DOHH2 (cell line): Measurements from ENCODE around the gene BICC1.

ENCODE experiments used
- H3F3A ChIP-seq: fragments of 200-600 bp; sonication (generic), shearing (Covaris generic); 2 replicates; pipeline ENCODE4 v1.6.0; 2016; ENCODE audit warnings: antibody characterized with exemption, mild to moderate bottlenecking; ENCODE audit not compliant: control insufficient read depth, insufficient read depth
- H3K27ac ChIP-seq: fragments of 200-600 bp; sonication (generic); 2 replicates; pipeline ENCODE4 v1.5.1; 2014; ENCODE audit warnings: low read depth, mild to moderate bottlenecking, low read length, moderate library complexity
- H3K27me3 ChIP-seq: fragments of 200-600 bp; sonication (generic); 2 replicates; pipeline ENCODE4 v1.6.1; 2014; ENCODE audit warnings: mild to moderate bottlenecking, low read length, mixed read lengths; ENCODE audit not compliant: control insufficient read depth
- H3K36me3 ChIP-seq: fragments of 200-600 bp; sonication (generic); 2 replicates; pipeline ENCODE4 v1.6.1; 2014; ENCODE audit warnings: mild to moderate bottlenecking, low read length, moderate library complexity, mixed read lengths; ENCODE audit not compliant: control insufficient read depth
- H3K4me1 ChIP-seq: fragments of 200-600 bp; sonication (generic); 2 replicates; pipeline ENCODE4 v1.6.1; 2014; ENCODE audit warnings: mild to moderate bottlenecking, low read length, mixed read lengths; ENCODE audit not compliant: control insufficient read depth
- H3K4me2 ChIP-seq: fragments of 200-600 bp; sonication (generic); 2 replicates; pipeline ENCODE4 v1.6.0; 2014; ENCODE audit warnings: mild to moderate bottlenecking, low read length, moderate library complexity
- H3K4me3 ChIP-seq: fragments of 200-600 bp; sonication (generic); 2 replicates; pipeline ENCODE4 v1.5.1; 2014; ENCODE audit warnings: mild to moderate bottlenecking, low read length, mixed read lengths
- H3K79me2 ChIP-seq: fragments of 200-600 bp; sonication (generic); 2 replicates; pipeline ENCODE4 v1.6.1; 2014; ENCODE audit warnings: mild to moderate bottlenecking, low read length, mixed read lengths; ENCODE audit not compliant: control insufficient read depth
- H3K9me2 ChIP-seq: fragments of 200-600 bp; sonication (generic); replicated peaks from 2 replicates; pipeline ENCODE4 v1.6.1; 2014; ENCODE audit warnings: mild to moderate bottlenecking, low read length, mixed read lengths; ENCODE audit not compliant: control insufficient read depth
- H3K9me3 ChIP-seq: fragments of 200-600 bp; sonication (generic); 2 replicates; pipeline ENCODE4 v1.6.1; 2014; ENCODE audit warnings: antibody characterized with exemption, low read length, mixed read lengths; ENCODE audit not compliant: control insufficient read depth, insufficient read depth
- H4K20me1 ChIP-seq: fragments of 200-600 bp; sonication (generic); 2 replicates; pipeline ENCODE4 v1.6.0; 2014; ENCODE audit warnings: low read depth, mild to moderate bottlenecking, antibody characterized with exemption, low read length, moderate library complexity; ENCODE audit not compliant: control insufficient read depth, insufficient read depth
- EZH2phosphoT487 ChIP-seq: fragments of 200-600 bp; sonication (generic); IDR thresholded peaks from 2 replicates; pipeline ENCODE4 v1.6.1; 2017; ENCODE audit warnings: borderline replicate concordance, mild to moderate bottlenecking, antibody characterized with exemption, low read length, moderate library complexity, mixed read lengths
- TF ChIP-seq, protein P1 (sequence below): fragments of 200-600 bp; sonication (generic); IDR thresholded peaks from one replicate; pipeline ENCODE4 v1.5.1; 2014; ENCODE audit warnings: antibody characterized with exemption, mild to moderate bottlenecking, low read depth, low read length; ENCODE audit not compliant: poor library complexity, severe bottlenecking

The BICC1 gene

DNA sequence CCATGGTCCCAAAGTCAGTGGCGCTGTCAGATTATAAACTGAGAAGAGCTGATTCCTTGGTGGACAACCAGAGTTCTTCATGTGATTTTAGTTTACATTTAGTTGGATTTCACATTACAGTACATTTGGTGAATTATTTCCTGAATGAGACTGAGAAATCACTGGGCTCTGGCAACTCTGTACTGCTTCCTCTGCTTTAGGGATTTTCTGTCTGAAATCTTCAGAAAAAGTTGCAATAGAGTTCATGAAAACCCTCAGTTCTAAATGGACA is 242.6 kb downstream of the BICC1 start:
- no peak for TF ChIP-seq EZH2phosphoT487
- TF ChIP-seq, protein P1, sequence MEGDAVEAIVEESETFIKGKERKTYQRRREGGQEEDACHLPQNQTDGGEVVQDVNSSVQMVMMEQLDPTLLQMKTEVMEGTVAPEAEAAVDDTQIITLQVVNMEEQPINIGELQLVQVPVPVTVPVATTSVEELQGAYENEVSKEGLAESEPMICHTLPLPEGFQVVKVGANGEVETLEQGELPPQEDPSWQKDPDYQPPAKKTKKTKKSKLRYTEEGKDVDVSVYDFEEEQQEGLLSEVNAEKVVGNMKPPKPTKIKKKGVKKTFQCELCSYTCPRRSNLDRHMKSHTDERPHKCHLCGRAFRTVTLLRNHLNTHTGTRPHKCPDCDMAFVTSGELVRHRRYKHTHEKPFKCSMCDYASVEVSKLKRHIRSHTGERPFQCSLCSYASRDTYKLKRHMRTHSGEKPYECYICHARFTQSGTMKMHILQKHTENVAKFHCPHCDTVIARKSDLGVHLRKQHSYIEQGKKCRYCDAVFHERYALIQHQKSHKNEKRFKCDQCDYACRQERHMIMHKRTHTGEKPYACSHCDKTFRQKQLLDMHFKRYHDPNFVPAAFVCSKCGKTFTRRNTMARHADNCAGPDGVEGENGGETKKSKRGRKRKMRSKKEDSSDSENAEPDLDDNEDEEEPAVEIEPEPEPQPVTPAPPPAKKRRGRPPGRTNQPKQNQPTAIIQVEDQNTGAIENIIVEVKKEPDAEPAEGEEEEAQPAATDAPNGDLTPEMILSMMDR = no peak
- Histone ChIP-seq H3K36me3 (no peaks in the 10 kb centered on the region), H3K4me2 (no peak overlapping the region), H3K79me2 (no peaks in the 10 kb centered on the region), H3K9me3 (no peaks in the 10 kb centered on the region), H3F3A (no peaks in the 10 kb centered on the region), H3K9me2 (no peaks in the 10 kb centered on the region), H3K27me3 (0 out of 2 replicates have a peak, but pooled peaks cover 2% of the 10 kb centered on the region), H3K27ac (no peak overlapping the region), H4K20me1 (no peaks in the 10 kb centered on the region), H3K4me1 (no peaks in the 10 kb centered on the region), H3K4me3 (no peak overlapping the region)

DNA sequence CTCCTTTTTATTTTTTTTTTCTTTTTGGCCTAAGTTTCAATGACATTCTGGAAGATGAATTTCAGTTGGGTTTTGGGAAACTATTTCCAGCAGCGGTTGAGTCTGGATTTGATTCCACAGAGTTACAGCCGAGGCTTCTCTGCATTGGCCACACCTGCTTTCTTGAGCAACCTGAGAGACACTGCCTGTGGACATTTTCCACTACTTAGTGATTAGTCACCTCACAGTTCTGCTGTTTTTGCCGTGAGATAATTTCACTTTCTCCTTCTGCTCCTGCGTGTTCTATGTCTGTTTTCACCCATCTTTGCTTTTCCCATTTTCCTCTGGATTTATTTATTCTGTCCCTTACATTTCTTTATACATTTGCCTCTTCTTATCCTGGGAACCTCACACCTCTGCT is 243.0 kb downstream of the BICC1 start:
- Histone ChIP-seq H3K9me2 (no peaks in the 10 kb centered on the region), H3K4me3 (no peak overlapping the region), H3K4me2 (no peak overlapping the region), H4K20me1 (no peaks in the 10 kb centered on the region), H3K79me2 (no peaks in the 10 kb centered on the region), H3K27ac (no peak overlapping the region), H3K9me3 (no peaks in the 10 kb centered on the region), H3F3A (no peaks in the 10 kb centered on the region), H3K36me3 (no peaks in the 10 kb centered on the region), H3K27me3 (0 out of 2 replicates have a peak, but pooled peaks cover 2% of the 10 kb centered on the region), H3K4me1 (no peaks in the 10 kb centered on the region)
- TF ChIP-seq EZH2phosphoT487 = no peak

DNA sequence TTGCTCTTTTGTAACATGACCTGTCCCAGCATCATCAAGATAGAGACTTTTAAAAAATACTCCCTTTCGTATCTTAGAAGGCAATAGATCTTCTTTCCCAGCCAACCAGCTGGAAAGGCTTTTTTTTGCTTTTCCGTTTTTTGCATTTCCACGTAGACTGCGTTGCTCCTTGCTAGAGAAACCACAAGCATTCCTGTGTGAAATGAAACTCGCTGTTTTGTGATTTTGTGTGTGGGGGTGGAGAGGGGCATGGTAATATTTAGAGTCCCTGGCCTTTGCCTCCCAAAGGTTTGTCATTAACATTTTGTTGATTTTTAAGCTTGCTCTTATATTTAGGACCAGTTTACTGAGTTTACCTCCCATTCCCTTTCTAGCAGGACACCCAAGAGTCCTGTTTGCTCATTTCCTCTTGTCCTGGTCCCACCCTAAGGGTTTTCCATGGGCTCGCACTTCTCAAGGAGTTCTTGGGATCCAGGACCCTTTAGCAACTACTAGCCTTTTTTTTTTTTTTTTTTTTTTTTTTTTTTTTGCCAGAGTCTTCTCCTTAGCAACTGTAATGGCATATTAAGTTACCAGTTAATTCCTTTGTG is 243.6 kb downstream of the BICC1 start:
- Histone ChIP-seq H3K27ac (no peak overlapping the region), H3K4me2 (no peak overlapping the region)
- TF ChIP-seq, protein P1 = no peak
- no peak for TF ChIP-seq EZH2phosphoT487

DNA sequence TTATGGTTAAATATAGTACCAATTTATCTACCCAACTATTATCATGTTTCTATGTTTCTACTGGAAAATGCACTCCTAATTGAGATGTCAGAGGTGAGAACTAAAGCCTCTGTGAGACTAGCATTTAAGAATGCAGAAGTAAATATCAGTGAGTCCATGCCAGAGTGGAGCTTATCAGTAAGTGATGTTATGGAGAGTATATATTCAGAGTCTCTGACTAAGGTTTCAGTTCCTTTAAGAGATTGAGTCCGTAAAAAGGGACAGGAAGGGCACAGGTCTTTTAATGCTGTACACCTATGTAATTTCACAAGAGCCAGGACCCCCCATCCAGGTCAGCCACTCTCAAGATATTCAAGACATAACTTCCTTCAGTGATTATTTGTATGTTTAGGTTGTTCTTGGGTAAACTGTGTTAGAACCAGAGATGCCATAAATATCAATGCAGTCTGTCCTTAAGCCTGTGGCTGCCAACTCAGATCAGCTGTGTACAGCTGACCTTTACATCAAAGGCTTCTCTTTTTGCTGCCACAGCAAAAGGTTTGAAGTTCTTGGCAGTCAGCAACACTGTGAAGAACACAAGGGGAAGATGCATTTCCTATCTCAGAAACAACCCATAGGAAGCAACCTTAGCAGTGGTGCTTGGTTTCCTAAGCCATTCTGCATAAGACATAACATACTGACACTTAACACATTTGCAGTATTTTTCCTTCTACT is 244.8 kb downstream of the BICC1 start:
- no peaks in the 10 kb centered on the region for H3K9me3 ChIP-seq
- no peak overlapping the region for H3K4me3 ChIP-seq
- H3K79me2 ChIP-seq = no peaks in the 10 kb centered on the region
- H3K27me3 ChIP-seq = 0 out of 2 replicates have a peak, but pooled peaks cover 2% of the 10 kb centered on the region
- H3K4me2 ChIP-seq = no peak overlapping the region
- H3K9me2 ChIP-seq = no peaks in the 10 kb centered on the region
- H3K36me3 ChIP-seq = no peaks in the 10 kb centered on the region
- no peaks in the 10 kb centered on the region for H4K20me1 ChIP-seq
- TF ChIP-seq EZH2phosphoT487 = no peak
- TF ChIP-seq, protein P1 = no peak
- no peaks in the 10 kb centered on the region for H3F3A ChIP-seq
- H3K4me1 ChIP-seq = no peaks in the 10 kb centered on the region
- H3K27ac ChIP-seq = no peak overlapping the region

More for the DNA sequence above, 243.6 kb downstream of the BICC1 start:
- Histone ChIP-seq H4K20me1 (no peaks in the 10 kb centered on the region), H3K9me2 (no peaks in the 10 kb centered on the region), H3K4me3 (no peak overlapping the region), H3K36me3 (no peaks in the 10 kb centered on the region), H3K27me3 (0 out of 2 replicates have a peak, but pooled peaks cover 2% of the 10 kb centered on the region), H3K79me2 (no peaks in the 10 kb centered on the region), H3F3A (no peaks in the 10 kb centered on the region), H3K9me3 (no peaks in the 10 kb centered on the region), H3K4me1 (no peaks in the 10 kb centered on the region)
